KMS-11 (cell line): Measurements from ENCODE around the gene CD151.

Experiments used
- H2AFZ ChIP-seq: fragments of 200-600 bp; sonication (generic); 2 replicates; pipeline ENCODE4 v1.6.1; 2016; ENCODE audit warnings: antibody characterized with exemption, mixed run types, low read depth
- H3K27ac ChIP-seq: fragments of 200-600 bp; sonication (generic); 2 replicates; pipeline ENCODE4 v1.6.1; 2016; ENCODE audit warnings: mild to moderate bottlenecking, mixed run types
- H3K27me3 ChIP-seq: fragments of 200-600 bp; sonication (generic); 2 replicates; pipeline ENCODE4 v1.6.1; 2017; ENCODE audit warnings: mild to moderate bottlenecking, low read depth, mixed run types, moderate library complexity; ENCODE audit not compliant: insufficient read depth
- H3K36me3 ChIP-seq: fragments of 200-600 bp; sonication (generic); 2 replicates; pipeline ENCODE4 v1.6.1; 2017; ENCODE audit warnings: mild to moderate bottlenecking, mixed run types; ENCODE audit not compliant: insufficient read depth
- H3K4me1 ChIP-seq: fragments of 200-600 bp; sonication (generic); 2 replicates; pipeline ENCODE4 v1.6.1; 2016; ENCODE audit warnings: mild to moderate bottlenecking, low read depth, mixed run types; ENCODE audit not compliant: poor library complexity, severe bottlenecking
- H3K4me2 ChIP-seq: fragments of 200-600 bp; sonication (generic); 2 replicates; pipeline ENCODE4 v1.7.0; 2016; ENCODE audit warnings: mild to moderate bottlenecking, mixed run types
- H3K4me3 ChIP-seq: fragments of 200-600 bp; sonication (generic); IDR thresholded peaks from 2 replicates; pipeline ENCODE4 v1.6.1; 2017; ENCODE audit warnings: low read depth, low read length, mixed read lengths; ENCODE audit not compliant: insufficient read depth
- H3K79me2 ChIP-seq: fragments of 200-600 bp; sonication (generic); 2 replicates; pipeline ENCODE4 v1.6.1; 2016; ENCODE audit warnings: low read depth, mixed run types; ENCODE audit not compliant: insufficient read depth
- H3K9ac ChIP-seq: fragments of 200-600 bp; sonication (generic); 2 replicates; pipeline ENCODE4 v1.6.1; 2016; ENCODE audit warnings: mild to moderate bottlenecking, mixed run types
- H4K20me1 ChIP-seq: fragments of 200-600 bp; sonication (generic); 2 replicates; pipeline ENCODE4 v1.6.1; 2016; ENCODE audit warnings: mild to moderate bottlenecking, mixed run types; ENCODE audit not compliant: insufficient read depth
- TF ChIP-seq, protein P1 (sequence below): fragments of 200-600 bp; sonication (generic); conservative IDR thresholded peaks from 2 replicates; pipeline ENCODE4 v1.6.1; 2017; ENCODE audit warnings: low read depth, mild to moderate bottlenecking, antibody characterized with exemption, low read length, moderate library complexity, mixed read lengths

CD151 gene

DNA sequence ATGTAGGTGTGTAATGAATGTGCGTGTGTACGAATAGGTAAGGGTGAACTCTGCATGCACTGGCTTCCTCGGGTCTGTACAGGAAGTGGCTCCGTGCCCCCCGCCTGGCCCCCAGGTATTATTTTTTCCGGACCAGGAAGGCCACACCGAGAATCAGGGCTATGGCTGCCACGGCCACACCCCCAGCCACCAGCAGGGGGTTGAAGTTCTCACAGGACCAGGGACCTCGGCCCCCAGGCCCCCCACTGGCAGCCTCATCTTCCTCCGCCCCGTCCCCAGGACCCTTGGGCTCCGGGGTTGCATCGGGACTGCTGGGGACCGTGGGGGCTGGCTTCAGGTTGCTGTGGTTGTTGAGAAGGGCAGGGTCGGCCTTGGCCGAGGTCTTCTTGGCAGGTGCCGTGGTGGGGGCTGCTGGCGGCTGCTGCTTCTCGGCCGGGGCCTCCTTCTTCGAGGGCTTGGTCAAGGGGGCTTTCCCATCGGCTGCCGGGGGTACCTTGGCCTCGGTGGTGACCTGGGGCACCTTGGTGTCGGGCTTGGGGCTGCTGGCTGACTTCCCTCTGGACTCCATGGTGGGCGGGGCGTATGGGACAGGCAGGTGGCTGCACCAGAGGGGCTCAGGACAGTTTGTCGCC is 44.6 kb upstream of the CD151 start:
- H2AFZ ChIP-seq: no peak overlapping the region
- TF ChIP-seq, protein P1, sequence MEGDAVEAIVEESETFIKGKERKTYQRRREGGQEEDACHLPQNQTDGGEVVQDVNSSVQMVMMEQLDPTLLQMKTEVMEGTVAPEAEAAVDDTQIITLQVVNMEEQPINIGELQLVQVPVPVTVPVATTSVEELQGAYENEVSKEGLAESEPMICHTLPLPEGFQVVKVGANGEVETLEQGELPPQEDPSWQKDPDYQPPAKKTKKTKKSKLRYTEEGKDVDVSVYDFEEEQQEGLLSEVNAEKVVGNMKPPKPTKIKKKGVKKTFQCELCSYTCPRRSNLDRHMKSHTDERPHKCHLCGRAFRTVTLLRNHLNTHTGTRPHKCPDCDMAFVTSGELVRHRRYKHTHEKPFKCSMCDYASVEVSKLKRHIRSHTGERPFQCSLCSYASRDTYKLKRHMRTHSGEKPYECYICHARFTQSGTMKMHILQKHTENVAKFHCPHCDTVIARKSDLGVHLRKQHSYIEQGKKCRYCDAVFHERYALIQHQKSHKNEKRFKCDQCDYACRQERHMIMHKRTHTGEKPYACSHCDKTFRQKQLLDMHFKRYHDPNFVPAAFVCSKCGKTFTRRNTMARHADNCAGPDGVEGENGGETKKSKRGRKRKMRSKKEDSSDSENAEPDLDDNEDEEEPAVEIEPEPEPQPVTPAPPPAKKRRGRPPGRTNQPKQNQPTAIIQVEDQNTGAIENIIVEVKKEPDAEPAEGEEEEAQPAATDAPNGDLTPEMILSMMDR: no peak
- no peaks in the 10 kb centered on the region for H3K79me2 ChIP-seq
- no peak overlapping the region for H3K27ac ChIP-seq
- H3K4me1 ChIP-seq: peaks cover 12% of the 10 kb centered on the region
- no peak overlapping the region for H3K9ac ChIP-seq
- no peak overlapping the region for H3K4me2 ChIP-seq
- H4K20me1 ChIP-seq: no peaks in the 10 kb centered on the region
- no peak overlapping the region for H3K4me3 ChIP-seq
- H3K36me3 ChIP-seq: no peaks in the 10 kb centered on the region
- H3K27me3 ChIP-seq: no peaks in the 10 kb centered on the region

- Histone ChIP-seq H3K9ac (peak overlapping the region; percentile 32; the same call in 1 of the 2 replicates), H2AFZ (no peak overlapping the region), H3K4me3 (no peak overlapping the region)
Observed at GRCh38 chr11:788953-789940, 43.5 kb upstream of the CD151 start.

GRCh38 chr11:789943-790342 is 42.8 kb upstream of the CD151 start, which contains the start of gene CEND1:
Gene CEND1 (minus strand): TSS chr11:790090. CDS start chr11:788576, 1,514 bp downstream.
- Histone ChIP-seq H3K4me2 (peak within 1 kb of the TSS; percentile 84; the same call in 1 of the 2 replicates), H3K79me2 (no peaks in the 10 kb centered on the region), H3K4me3 (no peak within 1 kb of the TSS), H3K36me3 (no peaks in the 10 kb centered on the region), H3K27me3 (no peaks in the 10 kb centered on the region), H3K27ac (no peak within 1 kb of the TSS; the same call in 1 of the 2 replicates), H3K9ac (peak within 1 kb of the TSS; percentile 32; the same call in 1 of the 2 replicates), H3K4me1 (peaks cover 12% of the 10 kb centered on the region), H2AFZ (no peak within 1 kb of the TSS), H4K20me1 (no peaks in the 10 kb centered on the region)
- TF ChIP-seq, protein P1: no peak

More at GRCh38 chr11:788953-789940, 43.5 kb upstream of the CD151 start:
- Histone ChIP-seq H3K79me2 (no peaks in the 10 kb centered on the region), H3K4me2 (peak overlapping the region; percentile 84; the same call in 1 of the 2 replicates), H3K4me1 (peaks cover 12% of the 10 kb centered on the region), H4K20me1 (no peaks in the 10 kb centered on the region), H3K36me3 (no peaks in the 10 kb centered on the region), H3K27ac (no peak overlapping the region; the same call in 1 of the 2 replicates), H3K27me3 (no peaks in the 10 kb centered on the region)
- TF ChIP-seq, protein P1: no peak

GRCh38 chr11:790721-791564 is 41.8 kb upstream of the CD151 start:
- no peak overlapping the region for H3K27ac ChIP-seq
- H3K4me3 ChIP-seq: no peak overlapping the region
- no peak overlapping the region for H3K4me2 ChIP-seq
- H3K79me2 ChIP-seq: 0 out of 2 replicates have a peak, but pooled peaks cover 4% of the 10 kb centered on the region
- H3K4me1 ChIP-seq: peaks cover 12% of the 10 kb centered on the region
- no peaks in the 10 kb centered on the region for H4K20me1 ChIP-seq
- TF ChIP-seq, protein P1: no peak
- no peaks in the 10 kb centered on the region for H3K36me3 ChIP-seq
- H2AFZ ChIP-seq: no peak overlapping the region
- H3K9ac ChIP-seq: no peak overlapping the region
- no peaks in the 10 kb centered on the region for H3K27me3 ChIP-seq
